Neural progenitor cell (in vitro differentiated cells): Measurements from ENCODE around the gene OR8G5. TPM values are rescaled to one million over a fixed set of nuclear protein-coding genes. Genes with fewer than 3 reads are reported as not detected.

Experiments
- DNase-seq: peaks from one replicate; pipeline ENCODE4 v3.0.0-alpha.2; 2016; ENCODE audit warnings: low spot score
- H2AFZ ChIP-seq: fragments of 200-600 bp; sonication (generic); replicated peaks from 2 replicates; pipeline ENCODE4 v1.6.1; 2016; ENCODE audit warnings: antibody characterized with exemption
- H3F3A ChIP-seq: fragments of 200-600 bp; sonication (generic); 2 replicates; pipeline ENCODE4 v1.6.1; 2016; ENCODE audit warnings: antibody characterized with exemption, low read depth
- H3K27ac ChIP-seq: fragments of 200-600 bp; sonication (generic); 2 replicates; pipeline ENCODE4 v1.5.1; 2016; ENCODE audit warnings: mild to moderate bottlenecking
- H3K27me3 ChIP-seq: fragments of 200-600 bp; sonication (generic); 2 replicates; pipeline ENCODE4 v1.6.1; 2016; ENCODE audit warnings: mild to moderate bottlenecking, moderate library complexity
- H3K36me3 ChIP-seq: fragments of 200-600 bp; sonication (generic); 2 replicates; pipeline ENCODE4 v1.5.1; 2016
- H3K4me1 ChIP-seq: fragments of 200-600 bp; sonication (generic); 2 replicates; pipeline ENCODE4 v1.6.1; 2016; ENCODE audit warnings: mixed run types
- H3K4me2 ChIP-seq: fragments of 200-600 bp; sonication (generic); 2 replicates; pipeline ENCODE4 v1.6.1; 2016
- H3K4me3 ChIP-seq: fragments of 200-600 bp; sonication (generic); 2 replicates; pipeline ENCODE4 v1.5.1; 2016
- H3K79me2 ChIP-seq: fragments of 200-600 bp; sonication (generic); 2 replicates; pipeline ENCODE4 v1.6.1; 2016; ENCODE audit warnings: low read depth
- H3K9ac ChIP-seq: fragments of 200-600 bp; sonication (generic); 2 replicates; pipeline ENCODE4 v1.6.1; 2016
- H3K9me3 ChIP-seq: fragments of 200-600 bp; sonication (generic); 2 replicates; pipeline ENCODE4 v1.5.1; 2016; ENCODE audit warnings: low read depth
- H4K20me1 ChIP-seq: fragments of 200-600 bp; sonication (generic); 2 replicates; pipeline ENCODE4 v1.6.1; 2016; ENCODE audit warnings: low read depth
- H3K27ac Mint-ChIP-seq: 3 replicates; pipeline ENCODE4 v1.8.0; 2021; ENCODE audit warnings: mixed read lengths
- H3K27me3 Mint-ChIP-seq: 2 replicates; pipeline ENCODE4 v1.8.0; 2022; ENCODE audit warnings: low read depth, mild to moderate bottlenecking, inconsistent platforms, moderate library complexity, mixed read lengths; ENCODE audit not compliant: insufficient read depth
- H3K36me3 Mint-ChIP-seq: 3 replicates; pipeline ENCODE4 v1.8.0; 2021; ENCODE audit warnings: mixed read lengths
- H3K4me1 Mint-ChIP-seq: 3 replicates; pipeline ENCODE4 v1.8.0; 2021; ENCODE audit warnings: mixed read lengths
- H3K4me3 Mint-ChIP-seq: 3 replicates; pipeline ENCODE4 v1.8.0; 2021; ENCODE audit warnings: mild to moderate bottlenecking, moderate library complexity, mixed read lengths
- H3K9me3 Mint-ChIP-seq: 3 replicates; pipeline ENCODE4 v1.8.0; 2020; ENCODE audit warnings: mixed read lengths
- CTCF ChIP-seq: fragments of 200-600 bp; sonication (generic); IDR thresholded peaks from 2 replicates; pipeline ENCODE4 v1.5.1; 2017; ENCODE audit warnings: antibody characterized with exemption, mild to moderate bottlenecking
- EZH2 ChIP-seq: fragments of 200-600 bp; sonication (generic); IDR thresholded peaks from 2 replicates; pipeline ENCODE4 v1.6.1; 2017; ENCODE audit warnings: antibody characterized with exemption, mild to moderate bottlenecking, moderate library complexity
- EZH2phosphoT487 ChIP-seq: fragments of 200-600 bp; sonication (generic); IDR thresholded peaks from 2 replicates; pipeline ENCODE4 v1.6.1; 2017; ENCODE audit warnings: antibody characterized with exemption
- total RNA-seq: library from RNA; depleted of rRNA; stranded (reverse); fragments of >200 nt; gene quantifications from 2 replicates; pipeline ENCODE4 v1.2.3, GENCODE V29; 2015; ENCODE audit warnings: low replicate concordance

Gene OR8G5
- total RNA-seq, 1 donor from 2014 or later: not detected

GRCh38 chr11:124315052-124315451 lies 58.9 kb downstream of the OR8G5 start:
- Histone ChIP-seq H3K36me3 (no peaks in the 10 kb centered on the region), H3K4me2 (no peak overlapping the region), H3K9me3 (no peaks in the 10 kb centered on the region), H3F3A (no peaks in the 10 kb centered on the region), H2AFZ (no peak overlapping the region), H3K27ac (no peak overlapping the region), H3K4me1 (no peaks in the 10 kb centered on the region), H4K20me1 (no peaks in the 10 kb centered on the region), H3K79me2 (no peaks in the 10 kb centered on the region), H3K4me3 (no peak overlapping the region), H3K9ac (no peak overlapping the region), H3K27me3 (no peaks in the 10 kb centered on the region)
- no peaks in the 10 kb centered on the region for H3K27me3 Mint-ChIP-seq
- no peak overlapping the region for H3K27ac Mint-ChIP-seq
- H3K36me3 Mint-ChIP-seq: no peaks in the 10 kb centered on the region
- no peaks in the 10 kb centered on the region for H3K9me3 Mint-ChIP-seq
- H3K4me1 Mint-ChIP-seq: no peaks in the 10 kb centered on the region
- DNase-seq: no peak
- no peak for TF ChIP-seq EZH2
- no peak for TF ChIP-seq EZH2phosphoT487
- TF ChIP-seq CTCF: no peak
- no peak overlapping the region for H3K4me3 Mint-ChIP-seq

Other genes with a start within 250 kb of the OR8G5 start
- not detected in 2 replicates for gene OR10G4, start 243.4 kb upstream of the OR8G5 start, total RNA-seq
- gene OR10G9, start 233.4 kb upstream of the OR8G5 start, total RNA-seq: not detected in 2 replicates
- gene OR10G8, start 229.6 kb upstream of the OR8G5 start, total RNA-seq: not detected in 2 replicates
- gene OR10G7, start 215.1 kb upstream of the OR8G5 start, total RNA-seq: not detected in 2 replicates
- gene VWA5A, start 140.9 kb upstream of the OR8G5 start, total RNA-seq: 24.5 and 27.3 TPM in 2 replicates
- gene OR10D3, start 73.0 kb upstream of the OR8G5 start, total RNA-seq: not detected in 2 replicates
- not detected in 2 replicates for gene OR8G1, start 15.3 kb upstream of the OR8G5 start, total RNA-seq
- not detected in 2 replicates for gene OR8D1, start 57.6 kb downstream of the OR8G5 start, total RNA-seq
- gene OR8D2, start 63.8 kb downstream of the OR8G5 start, total RNA-seq: not detected in 2 replicates
- not detected in 2 replicates for gene OR8B2, start 128.1 kb downstream of the OR8G5 start, total RNA-seq
- gene OR8B3, start 142.6 kb downstream of the OR8G5 start, total RNA-seq: not detected in 2 replicates
- not detected in 2 replicates for gene OR8B4, start 168.5 kb downstream of the OR8G5 start, total RNA-seq
- not detected in 2 replicates for gene OR8B8, start 189.3 kb downstream of the OR8G5 start, total RNA-seq